Chondrocyte (in vitro differentiated cells): ENCODE data around the gene PSMA4. TPM values are rescaled to one million over a fixed set of nuclear protein-coding genes. Genes with fewer than 3 reads are reported as not detected.

Source experiments
- DNase-seq: peaks from one replicate; pipeline ENCODE4 v3.0.0; 2021; ENCODE audit warnings: mixed read lengths, low spot score
- H3K27ac Mint-ChIP-seq: one replicate; pipeline ENCODE4 v1.8.0; 2021; ENCODE audit warnings: mild to moderate bottlenecking, moderate library complexity, mixed read lengths; ENCODE audit not compliant: unreplicated experiment
- H3K27me3 Mint-ChIP-seq: 2 replicates; pipeline ENCODE4 v1.8.0; 2021; ENCODE audit warnings: low read depth, mixed read lengths
- H3K36me3 Mint-ChIP-seq: 2 replicates; pipeline ENCODE4 v1.8.0; 2021; ENCODE audit warnings: low read depth, mixed read lengths
- H3K4me1 Mint-ChIP-seq: 2 replicates; pipeline ENCODE4 v1.8.0; 2021; ENCODE audit warnings: low read depth, mild to moderate bottlenecking, mixed read lengths
- H3K4me3 Mint-ChIP-seq: one replicate; pipeline ENCODE4 v1.8.0; 2021; ENCODE audit warnings: mild to moderate bottlenecking, moderate library complexity, mixed read lengths; ENCODE audit not compliant: unreplicated experiment
- H3K9me3 Mint-ChIP-seq: 2 replicates; pipeline ENCODE4 v1.8.0; 2021; ENCODE audit warnings: low read depth, mixed read lengths
- total RNA-seq: library from RNA; stranded (reverse); gene quantifications from 3 replicates; pipeline ENCODE4 v1.2.1, GENCODE V29; 2021
- TF ChIP-seq, protein P1 (sequence below): fragments of 200-600 bp; sonication (generic); IDR thresholded peaks from 2 replicates; pipeline ENCODE4 v1.5.0; 2021; ENCODE audit warnings: antibody characterized with exemption, mild to moderate bottlenecking, moderate library complexity

The PSMA4 gene
- total RNA-seq, 1 donor from 2014 or later, result 155 TPM

DNA sequence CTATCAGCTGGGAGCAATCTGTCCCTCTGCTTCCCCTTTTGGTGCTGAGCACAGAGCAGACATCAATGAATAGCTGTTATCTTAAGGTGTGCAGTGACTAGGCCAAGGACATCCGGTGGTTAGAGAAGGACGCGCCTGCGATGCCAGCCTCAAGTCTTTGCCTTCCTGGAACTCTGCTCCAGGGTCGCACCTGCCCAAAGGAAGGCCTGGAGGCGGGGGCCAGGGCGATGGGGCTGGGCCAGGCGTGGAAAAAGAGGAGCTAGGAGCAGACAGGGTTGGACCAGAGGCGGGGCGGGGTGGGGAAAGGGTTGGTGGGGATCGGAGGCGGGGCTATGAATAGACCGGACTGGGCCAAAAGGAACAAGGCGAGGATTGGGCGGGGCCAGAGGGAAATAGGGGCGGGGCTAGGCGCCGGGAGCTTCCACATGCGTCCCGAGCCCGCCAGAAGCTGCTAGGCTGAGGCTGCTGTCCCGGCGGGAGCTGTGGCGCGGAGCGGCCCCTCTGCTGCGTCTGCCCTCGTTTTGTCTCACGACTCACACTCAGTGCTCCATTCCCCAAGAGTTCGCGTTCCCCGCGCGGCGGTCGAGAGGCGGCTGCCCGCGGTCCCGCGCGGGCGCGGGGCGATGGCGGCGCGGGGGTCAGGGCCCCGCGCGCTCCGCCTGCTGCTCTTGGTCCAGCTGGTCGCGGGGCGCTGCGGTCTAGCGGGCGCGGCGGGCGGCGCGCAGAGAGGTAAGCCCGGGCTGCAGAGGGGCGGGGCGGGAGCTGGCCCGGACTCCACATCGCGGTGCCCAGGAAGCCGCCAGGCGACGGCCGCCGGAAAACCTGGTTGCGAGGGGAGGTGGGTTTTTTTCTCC is 25.1 kb downstream of the PSMA4 start, which contains the start of gene CHRNA5:
TSS of gene CHRNA5 (plus strand) at position 424 of the 854 bp plus-strand sequence. CDS start at position 624, 200 bp downstream.
- Mint-ChIP-seq H3K4me3 (peak within 1 kb of the TSS; percentile 74), H3K4me1 (peaks cover 9% of the 10 kb centered on the region), H3K27me3 (peaks cover 15% of the 10 kb centered on the region), H3K27ac (peak within 1 kb of the TSS; percentile 34), H3K9me3 (no peaks in the 10 kb centered on the region), H3K36me3 (no peaks in the 10 kb centered on the region)
- peak; percentile 95 for DNase-seq
- TF ChIP-seq, protein P1, sequence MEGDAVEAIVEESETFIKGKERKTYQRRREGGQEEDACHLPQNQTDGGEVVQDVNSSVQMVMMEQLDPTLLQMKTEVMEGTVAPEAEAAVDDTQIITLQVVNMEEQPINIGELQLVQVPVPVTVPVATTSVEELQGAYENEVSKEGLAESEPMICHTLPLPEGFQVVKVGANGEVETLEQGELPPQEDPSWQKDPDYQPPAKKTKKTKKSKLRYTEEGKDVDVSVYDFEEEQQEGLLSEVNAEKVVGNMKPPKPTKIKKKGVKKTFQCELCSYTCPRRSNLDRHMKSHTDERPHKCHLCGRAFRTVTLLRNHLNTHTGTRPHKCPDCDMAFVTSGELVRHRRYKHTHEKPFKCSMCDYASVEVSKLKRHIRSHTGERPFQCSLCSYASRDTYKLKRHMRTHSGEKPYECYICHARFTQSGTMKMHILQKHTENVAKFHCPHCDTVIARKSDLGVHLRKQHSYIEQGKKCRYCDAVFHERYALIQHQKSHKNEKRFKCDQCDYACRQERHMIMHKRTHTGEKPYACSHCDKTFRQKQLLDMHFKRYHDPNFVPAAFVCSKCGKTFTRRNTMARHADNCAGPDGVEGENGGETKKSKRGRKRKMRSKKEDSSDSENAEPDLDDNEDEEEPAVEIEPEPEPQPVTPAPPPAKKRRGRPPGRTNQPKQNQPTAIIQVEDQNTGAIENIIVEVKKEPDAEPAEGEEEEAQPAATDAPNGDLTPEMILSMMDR, result no peak

DNA sequence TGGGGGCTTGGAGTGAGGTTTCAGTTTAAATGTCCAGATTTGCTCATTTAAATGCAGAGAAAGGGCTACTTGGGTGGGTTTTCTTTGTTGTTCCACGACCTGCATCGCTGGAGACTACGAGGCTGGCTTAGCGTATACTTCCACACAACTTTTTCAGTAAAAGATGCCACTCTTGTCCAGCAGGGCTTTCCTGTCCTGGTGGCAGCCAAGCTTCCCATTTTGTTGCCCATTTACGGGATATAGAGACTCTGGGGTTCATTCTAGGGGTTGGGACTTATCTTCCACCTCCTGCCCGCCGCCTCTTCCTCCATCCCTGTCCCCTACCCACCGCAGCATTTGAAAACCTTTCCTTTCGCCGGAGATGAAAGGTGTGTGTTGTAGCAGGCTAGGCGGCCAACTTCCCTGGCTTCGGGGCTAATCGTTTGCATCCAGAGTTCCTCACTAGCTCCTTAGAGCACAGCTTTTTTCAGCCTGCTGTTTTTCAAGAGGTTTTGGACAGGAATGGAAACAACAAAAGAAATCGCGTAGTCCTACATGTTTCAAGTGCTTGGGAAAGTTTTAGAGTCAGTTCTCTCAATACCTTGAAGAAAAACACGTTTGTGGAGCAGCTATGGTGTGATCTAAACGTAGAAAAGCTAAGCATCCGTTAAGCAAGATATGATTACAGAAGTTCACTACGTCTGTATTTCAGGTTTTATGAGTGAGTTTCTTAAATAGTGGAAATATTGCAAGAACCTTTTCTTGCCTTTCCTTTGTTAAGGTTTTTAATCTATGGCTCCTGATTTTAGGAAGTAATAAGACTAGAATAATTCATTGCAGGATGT is 25.9 kb downstream of the PSMA4 start:
- Mint-ChIP-seq H3K9me3 (no peaks in the 10 kb centered on the region), H3K4me1 (peaks cover 9% of the 10 kb centered on the region), H3K36me3 (no peaks in the 10 kb centered on the region), H3K4me3 (peak overlapping the region; percentile 74), H3K27me3 (peaks cover 15% of the 10 kb centered on the region), H3K27ac (peak overlapping the region; percentile 34)
- DNase-seq, result no peak
- TF ChIP-seq, protein P1, result peak; percentile 63

DNA sequence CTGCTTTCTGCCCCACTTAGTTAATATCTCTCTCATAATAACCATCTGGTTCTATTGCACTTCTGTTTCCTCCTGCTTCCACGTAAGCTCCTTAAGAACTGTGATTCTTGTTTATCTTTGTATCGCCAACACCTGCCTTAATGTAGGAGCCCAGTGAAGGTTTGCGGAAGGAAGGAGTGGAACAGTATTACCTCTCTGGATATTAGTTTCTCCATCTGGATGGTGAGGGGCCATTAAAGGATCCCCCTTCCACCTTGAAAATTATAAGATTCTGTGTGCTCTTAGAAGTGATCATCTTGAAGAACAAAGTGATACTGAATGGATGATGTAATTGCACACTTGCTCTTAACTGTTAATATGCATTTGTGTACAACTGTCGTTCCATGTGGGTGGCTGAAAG is 27.3 kb downstream of the PSMA4 start:
- no peak for DNase-seq
- no peak overlapping the region for H3K27ac Mint-ChIP-seq
- no peaks in the 10 kb centered on the region for H3K9me3 Mint-ChIP-seq
- H3K27me3 Mint-ChIP-seq, result peaks cover 8% of the 10 kb centered on the region
- peaks cover 9% of the 10 kb centered on the region for H3K4me1 Mint-ChIP-seq
- no peaks in the 10 kb centered on the region for H3K36me3 Mint-ChIP-seq
- H3K4me3 Mint-ChIP-seq, result no peak overlapping the region
- TF ChIP-seq, protein P1, result no peak

DNA sequence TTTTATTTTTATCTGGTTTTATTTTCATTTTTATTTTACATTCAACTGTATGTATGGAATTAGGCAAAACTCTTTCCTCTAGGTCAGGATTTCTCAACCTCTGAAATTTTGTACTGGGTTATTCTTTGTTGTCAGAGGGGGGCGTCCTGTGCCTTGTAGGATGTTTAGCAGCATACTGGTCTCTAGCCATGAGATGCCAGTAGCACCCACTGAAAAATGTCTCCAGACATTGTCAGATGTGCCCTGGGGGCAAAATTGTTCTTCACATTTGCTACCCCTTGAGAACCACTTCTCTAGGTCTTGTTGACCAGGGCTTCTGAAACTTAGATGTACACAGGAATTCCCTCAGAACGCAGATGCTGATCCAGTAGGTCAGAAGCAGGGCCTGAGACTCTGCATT is 30.5 kb downstream of the PSMA4 start:
- no peak overlapping the region for H3K27ac Mint-ChIP-seq
- H3K4me1 Mint-ChIP-seq, result peaks cover 9% of the 10 kb centered on the region
- H3K4me3 Mint-ChIP-seq, result no peak overlapping the region
- TF ChIP-seq, protein P1, result no peak
- no peak for DNase-seq
- no peaks in the 10 kb centered on the region for H3K36me3 Mint-ChIP-seq
- H3K9me3 Mint-ChIP-seq, result no peaks in the 10 kb centered on the region
- H3K27me3 Mint-ChIP-seq, result peaks cover 4% of the 10 kb centered on the region

DNA sequence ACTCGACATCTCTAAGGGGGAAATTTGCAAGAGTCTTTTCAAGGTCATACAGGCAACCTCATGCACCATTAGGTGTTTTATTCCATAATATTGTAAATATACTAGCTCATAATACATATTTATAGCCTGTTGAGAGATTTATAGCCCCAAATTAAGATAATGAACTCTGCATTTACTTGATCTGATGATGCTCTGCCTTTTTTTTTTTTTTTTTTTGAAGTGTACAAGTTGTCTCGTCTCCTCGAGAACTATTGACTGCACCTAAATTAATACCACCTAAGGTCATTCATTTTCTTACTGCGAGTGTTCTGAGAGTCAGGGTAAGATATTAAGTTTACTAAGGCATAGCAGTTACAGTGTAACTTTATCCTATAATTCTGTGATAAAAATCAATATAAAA is 31.1 kb downstream of the PSMA4 start:
- no peak for DNase-seq
- Mint-ChIP-seq H3K27me3 (peaks cover 4% of the 10 kb centered on the region), H3K4me1 (peaks cover 3% of the 10 kb centered on the region), H3K9me3 (no peaks in the 10 kb centered on the region), H3K4me3 (no peak overlapping the region), H3K36me3 (no peaks in the 10 kb centered on the region), H3K27ac (no peak overlapping the region)
- TF ChIP-seq, protein P1, result no peak
